Upper lobe of right lung (tissue), 1 donor: ENCODE data around the gene SHTN1. TPM values are rescaled to one million over a fixed set of nuclear protein-coding genes. Genes with fewer than 3 reads are reported as not detected.

Source experiments
- ATAC-seq: fragments of 200-7000 bp; cut with Tn5 transposase; one replicate; pipeline ENCODE4 v1.9.1; 2020; ENCODE audit warnings: mild to moderate bottlenecking, moderate library complexity
- DNase-seq: peaks from one replicate; pipeline ENCODE4 v3.0.0-alpha.2; 2020
- H3K27ac ChIP-seq: fragments of 200-600 bp; one replicate; pipeline ENCODE4 v1.8.0; 2022
- H3K27me3 ChIP-seq: fragments of 200-600 bp; one replicate; pipeline ENCODE4 v1.8.0; 2022; ENCODE audit warnings: mild to moderate bottlenecking
- H3K36me3 ChIP-seq: fragments of 200-600 bp; one replicate; pipeline ENCODE4 v1.8.0; 2022
- H3K4me1 ChIP-seq: fragments of 200-600 bp; one replicate; pipeline ENCODE4 v1.8.0; 2022
- H3K4me3 ChIP-seq: fragments of 200-600 bp; one replicate; pipeline ENCODE4 v1.8.0; 2022; ENCODE audit warnings: mild to moderate bottlenecking
- H3K9me3 ChIP-seq: fragments of 200-600 bp; one replicate; pipeline ENCODE4 v1.8.0; 2022
- intact Hi-C: fragments of 100-400 bp; cut with DNase I; formaldehyde crosslinking; loops from one replicate; pipeline ENCODE4 v1.11.0; 2022
- total RNA-seq: library from RNA; stranded (reverse); fragmentation: NEBNext Ultra II Directional; extraction: Animal tissue kit (Norgen Biotek cat#: 25700); gene quantifications from one replicate; pipeline ENCODE4 v1.2.1, GENCODE V29; 2021
- TF ChIP-seq, protein P1 (sequence below): fragments of 200-600 bp; IDR thresholded peaks from one replicate; pipeline ENCODE4 v1.8.0; 2022; ENCODE audit warnings: antibody characterized with exemption
- donor health status: DM: no; HTN: yes; CAD: no; lungs with severe emphysema.

Gene SHTN1
- total RNA-seq, 1 donor from 2014 or later: 40.4 TPM

DNA sequence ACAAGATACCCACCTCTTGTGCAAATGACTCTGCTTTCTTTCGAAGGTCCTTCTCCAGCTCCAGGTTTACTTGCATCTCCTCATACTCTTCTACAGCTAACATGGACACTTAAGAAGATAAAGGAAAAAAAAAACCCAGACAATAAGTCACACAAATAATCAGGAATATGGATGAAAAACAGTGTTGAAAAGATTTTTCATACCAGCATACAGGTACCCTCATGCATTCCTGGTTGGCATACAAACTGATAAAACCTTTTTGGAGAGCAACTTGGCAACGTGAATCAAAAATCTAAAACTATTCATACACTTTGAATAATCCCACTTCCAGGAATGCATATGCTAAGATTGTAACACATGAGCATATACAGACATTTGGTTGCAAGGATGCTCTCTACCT, 60.1 kb downstream of the SHTN1 start:
- H3K9me3 ChIP-seq: no peaks in the 10 kb centered on the region
- H3K27ac ChIP-seq: no peak overlapping the region
- H3K4me3 ChIP-seq: no peak overlapping the region
- no peak for ATAC-seq
- peaks cover 13% of the 10 kb centered on the region for H3K4me1 ChIP-seq
- DNase-seq: no peak
- H3K36me3 ChIP-seq: no peaks in the 10 kb centered on the region
- TF ChIP-seq, protein P1, sequence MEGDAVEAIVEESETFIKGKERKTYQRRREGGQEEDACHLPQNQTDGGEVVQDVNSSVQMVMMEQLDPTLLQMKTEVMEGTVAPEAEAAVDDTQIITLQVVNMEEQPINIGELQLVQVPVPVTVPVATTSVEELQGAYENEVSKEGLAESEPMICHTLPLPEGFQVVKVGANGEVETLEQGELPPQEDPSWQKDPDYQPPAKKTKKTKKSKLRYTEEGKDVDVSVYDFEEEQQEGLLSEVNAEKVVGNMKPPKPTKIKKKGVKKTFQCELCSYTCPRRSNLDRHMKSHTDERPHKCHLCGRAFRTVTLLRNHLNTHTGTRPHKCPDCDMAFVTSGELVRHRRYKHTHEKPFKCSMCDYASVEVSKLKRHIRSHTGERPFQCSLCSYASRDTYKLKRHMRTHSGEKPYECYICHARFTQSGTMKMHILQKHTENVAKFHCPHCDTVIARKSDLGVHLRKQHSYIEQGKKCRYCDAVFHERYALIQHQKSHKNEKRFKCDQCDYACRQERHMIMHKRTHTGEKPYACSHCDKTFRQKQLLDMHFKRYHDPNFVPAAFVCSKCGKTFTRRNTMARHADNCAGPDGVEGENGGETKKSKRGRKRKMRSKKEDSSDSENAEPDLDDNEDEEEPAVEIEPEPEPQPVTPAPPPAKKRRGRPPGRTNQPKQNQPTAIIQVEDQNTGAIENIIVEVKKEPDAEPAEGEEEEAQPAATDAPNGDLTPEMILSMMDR: no peak
- no peaks in the 10 kb centered on the region for H3K27me3 ChIP-seq
- intact Hi-C loops: no loop called here

DNA sequence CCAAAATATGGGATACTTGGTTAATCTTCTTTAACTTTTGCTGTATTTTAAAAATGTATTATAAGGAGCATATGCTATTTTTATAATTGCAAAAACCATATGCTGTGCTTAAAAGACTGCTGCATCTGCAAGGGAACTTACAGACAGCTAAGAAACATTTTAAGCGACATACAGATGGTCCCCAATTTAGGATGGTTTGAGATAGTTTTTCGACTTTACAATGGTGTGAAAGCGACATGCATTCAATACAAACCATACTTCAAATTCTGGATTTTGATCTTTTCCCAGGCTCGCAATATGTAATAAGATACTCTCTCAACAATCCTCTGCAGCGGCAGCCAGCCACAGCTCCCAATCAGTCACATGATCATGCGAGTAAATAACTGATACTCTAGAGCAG, 73.2 kb downstream of the SHTN1 start:
- intact Hi-C loops: no loop called here

DNA sequence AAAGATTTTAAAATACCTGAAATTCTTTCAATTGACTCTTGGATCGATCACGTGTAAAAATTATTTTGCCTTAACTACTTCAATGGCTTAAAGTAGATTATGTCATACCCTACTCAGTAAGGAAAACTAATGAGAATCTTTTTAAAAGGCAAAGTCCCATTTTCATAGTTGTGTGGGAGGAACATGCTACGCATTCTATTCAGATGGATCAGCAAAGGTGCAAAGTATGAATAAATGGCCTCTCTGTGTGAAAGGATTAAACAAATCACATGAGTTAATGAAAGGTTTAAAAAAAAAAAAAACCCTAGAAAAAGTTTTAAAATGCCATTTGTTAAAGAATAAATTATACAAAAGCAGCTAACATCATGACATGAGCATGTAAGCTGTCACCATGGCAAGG, 78.6 kb downstream of the SHTN1 start:
- TF ChIP-seq, protein P1: no peak
- Histone ChIP-seq H3K9me3 (no peaks in the 10 kb centered on the region), H3K27me3 (no peaks in the 10 kb centered on the region), H3K4me3 (no peak overlapping the region), H3K4me1 (no peaks in the 10 kb centered on the region), H3K27ac (no peak overlapping the region), H3K36me3 (peaks cover 9% of the 10 kb centered on the region)
- no peak for DNase-seq
- intact Hi-C loops: no loop called here
- no peak for ATAC-seq

More for the DNA sequence above, 73.2 kb downstream of the SHTN1 start:
- peaks cover 9% of the 10 kb centered on the region for H3K36me3 ChIP-seq
- ATAC-seq (no peak), DNase-seq (no peak)
- TF ChIP-seq, protein P1: no peak
- H3K4me3 ChIP-seq: no peak overlapping the region
- H3K27ac ChIP-seq: no peak overlapping the region
- no peaks in the 10 kb centered on the region for H3K27me3 ChIP-seq
- H3K4me1 ChIP-seq: no peaks in the 10 kb centered on the region
- H3K9me3 ChIP-seq: no peaks in the 10 kb centered on the region

DNA sequence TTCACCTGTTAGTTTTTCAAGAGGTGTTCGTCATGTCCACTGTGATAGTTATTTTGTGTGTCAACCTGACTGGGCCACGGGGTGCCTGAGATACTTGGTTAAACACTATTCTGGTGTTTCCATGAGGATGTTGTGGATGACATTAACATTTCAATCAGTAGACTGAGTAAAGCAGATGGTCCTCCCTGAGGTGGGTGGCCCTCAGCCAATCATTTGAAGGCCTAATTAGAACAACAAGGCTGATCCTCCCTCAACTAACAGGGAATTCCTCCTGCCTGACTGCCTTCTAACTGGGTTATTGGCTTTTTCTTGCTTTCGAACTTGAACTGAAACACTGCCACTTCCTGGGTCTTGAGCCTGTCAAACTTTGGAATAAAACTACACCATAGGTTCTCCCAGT, 79.9 kb downstream of the SHTN1 start:
- DNase-seq (no peak), ATAC-seq (no peak)
- intact Hi-C loops: no loop called here
- H3K4me3 ChIP-seq: no peak overlapping the region
- peaks cover 9% of the 10 kb centered on the region for H3K36me3 ChIP-seq
- no peaks in the 10 kb centered on the region for H3K9me3 ChIP-seq
- H3K27me3 ChIP-seq: no peaks in the 10 kb centered on the region
- H3K27ac ChIP-seq: no peak overlapping the region
- no peaks in the 10 kb centered on the region for H3K4me1 ChIP-seq
- TF ChIP-seq, protein P1: no peak

DNA sequence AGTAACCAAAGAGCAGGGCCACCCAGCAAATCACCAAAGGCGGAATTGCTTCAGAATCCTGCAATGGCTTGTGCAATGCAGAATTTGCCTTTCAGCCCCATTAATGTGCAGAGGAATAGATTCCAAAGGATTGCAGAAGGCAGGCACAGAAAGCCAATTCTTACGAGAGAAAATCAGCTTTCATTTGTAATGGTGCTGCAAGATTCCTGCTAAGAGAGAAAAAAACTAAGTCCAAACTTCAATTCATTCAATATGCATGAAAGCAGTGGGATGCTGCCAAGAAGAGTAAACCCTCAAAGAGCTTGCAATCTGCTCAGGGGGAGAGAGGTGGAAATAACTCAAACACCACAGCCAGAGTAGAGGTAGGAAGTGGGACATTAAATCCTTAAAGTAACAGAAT, 85.3 kb downstream of the SHTN1 start:
- H3K9me3 ChIP-seq: no peaks in the 10 kb centered on the region
- no peaks in the 10 kb centered on the region for H3K36me3 ChIP-seq
- no peaks in the 10 kb centered on the region for H3K4me1 ChIP-seq
- no peak overlapping the region for H3K4me3 ChIP-seq
- H3K27ac ChIP-seq: no peak overlapping the region
- no peaks in the 10 kb centered on the region for H3K27me3 ChIP-seq
- intact Hi-C loops: no loop called here
- ATAC-seq (no peak), DNase-seq (no peak)
- TF ChIP-seq, protein P1: no peak

DNA sequence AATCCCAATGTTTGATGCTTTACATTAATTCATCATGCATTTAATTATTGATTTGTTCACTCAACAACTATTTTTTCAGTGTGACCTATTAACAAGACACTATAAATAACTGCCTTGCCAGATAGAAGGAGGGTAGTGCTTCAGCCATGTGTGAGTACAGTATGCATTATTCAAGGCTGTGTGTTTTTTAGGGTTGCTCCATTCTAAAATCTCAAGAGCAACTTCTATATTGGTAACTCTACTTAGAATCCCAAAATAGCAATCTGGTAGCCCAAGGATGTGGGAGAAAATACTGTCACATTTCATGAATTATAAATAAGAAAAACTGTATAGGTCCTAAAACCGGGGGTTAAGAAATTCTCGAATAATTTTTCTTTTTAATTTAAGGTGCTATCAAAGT, 85.8 kb downstream of the SHTN1 start:
- no peak overlapping the region for H3K4me3 ChIP-seq
- no peak overlapping the region for H3K27ac ChIP-seq
- no peaks in the 10 kb centered on the region for H3K36me3 ChIP-seq
- DNase-seq: no peak
- TF ChIP-seq, protein P1: no peak
- ATAC-seq: no peak
- H3K27me3 ChIP-seq: no peaks in the 10 kb centered on the region
- intact Hi-C loops: no loop called here
- no peaks in the 10 kb centered on the region for H3K9me3 ChIP-seq
- no peaks in the 10 kb centered on the region for H3K4me1 ChIP-seq
